Measurements from ENCODE around the gene ARSB. TPM values are rescaled to one million over a fixed set of nuclear protein-coding genes. Genes with fewer than 3 reads are reported as not detected.

ARSB gene
- total RNA-seq, 4 donors from 2014 or later: 4.2 to 10.7 (median 7.3) TPM

GRCh38 chr5:78771260-78772205, 213.6 kb downstream of the ARSB start:
- DNase-seq: peak; percentile 43 to 74 (median 73)
- H3K4me3 ChIP-seq: no peak overlapping the region
- H3K27me3 ChIP-seq: no peaks in the 10 kb centered on the region
- no peak overlapping the region for H3K27ac ChIP-seq
- H3K4me1 ChIP-seq: peaks cover 0 to 12% (median 0%) of the 10 kb centered on the region in 4 donors
- no peaks in the 10 kb centered on the region for H3K9me3 ChIP-seq
- TF ChIP-seq POLR2A (IDR thresholded peaks at IDR 0.05) (no peak), CTCF (IDR thresholded peaks at IDR 0.05) (no peak)
- no peaks in the 10 kb centered on the region for H3K36me3 ChIP-seq

- no peak overlapping the region for H3K27ac ChIP-seq
- peaks cover 0 to 12% (median 0%) of the 10 kb centered on the region in 4 donors for H3K4me1 ChIP-seq
- DNase-seq: no peak
- TF ChIP-seq CTCF (IDR thresholded peaks at IDR 0.05): no peak
- TF ChIP-seq POLR2A (IDR thresholded peaks at IDR 0.05): no peak
- H3K27me3 ChIP-seq: no peaks in the 10 kb centered on the region
- no peak overlapping the region for H3K4me3 ChIP-seq
- no peaks in the 10 kb centered on the region for H3K9me3 ChIP-seq
- no peaks in the 10 kb centered on the region for H3K36me3 ChIP-seq
Measured at GRCh38 chr5:78768781-78769380, 216.2 kb downstream of the ARSB start.

GRCh38 chr5:78766412-78766762, 218.7 kb downstream of the ARSB start:
- H3K4me3 ChIP-seq: no peak overlapping the region
- H3K9me3 ChIP-seq: no peaks in the 10 kb centered on the region
- TF ChIP-seq CTCF (IDR thresholded peaks at IDR 0.05) (no peak), POLR2A (IDR thresholded peaks at IDR 0.05) (no peak)
- no peaks in the 10 kb centered on the region for H3K27me3 ChIP-seq
- DNase-seq: no peak
- H3K4me1 ChIP-seq: peaks cover 0 to 3% (median 0%) of the 10 kb centered on the region in 4 donors
- no peak overlapping the region for H3K27ac ChIP-seq
- H3K36me3 ChIP-seq: no peaks in the 10 kb centered on the region

- H3K4me1 ChIP-seq: no peaks in the 10 kb centered on the region
- no peaks in the 10 kb centered on the region for H3K9me3 ChIP-seq
- H3K36me3 ChIP-seq: no peaks in the 10 kb centered on the region
- H3K27ac ChIP-seq: no peak overlapping the region
- no peaks in the 10 kb centered on the region for H3K27me3 ChIP-seq
- DNase-seq: no peak
- H3K4me3 ChIP-seq: no peak overlapping the region
- TF ChIP-seq CTCF (IDR thresholded peaks at IDR 0.05): no peak
- TF ChIP-seq POLR2A (IDR thresholded peaks at IDR 0.05): no peak
Measured at GRCh38 chr5:78765756-78766411, 219.2 kb downstream of the ARSB start.

- DNase-seq: no peak
- Histone ChIP-seq H3K4me1 (no peaks in the 10 kb centered on the region), H3K27me3 (no peaks in the 10 kb centered on the region), H3K27ac (no peak overlapping the region), H3K36me3 (no peaks in the 10 kb centered on the region), H3K4me3 (no peak overlapping the region), H3K9me3 (no peaks in the 10 kb centered on the region)
- TF ChIP-seq POLR2A (IDR thresholded peaks at IDR 0.05) (no peak), CTCF (IDR thresholded peaks at IDR 0.05) (no peak)
Measured at GRCh38 chr5:78765116-78765515, 220.0 kb downstream of the ARSB start.
